Breast epithelium (tissue), 4 donors: ENCODE data around the gene ZNF610. TPM values are rescaled to one million over a fixed set of nuclear protein-coding genes. Genes with fewer than 3 reads are reported as not detected.
A peak's percentile ranks its signal among the peaks of the same experiment; 100 is the strongest.

Experiments
- DNase-seq, 2 donors: peaks; one replicate each; pipeline ENCODE4 v3.0.0-alpha.2; 2019; ENCODE audit warnings: low spot score in 2 of 2
- H3K27ac ChIP-seq, 2 donors: fragments of 200-600 bp; sonication (generic) in 1 of 2; one replicate each; pipeline ENCODE4 v1.5.1; 2016 to 2019; ENCODE audit warnings: mild to moderate bottlenecking in 1 of 2
- H3K27me3 ChIP-seq, 2 donors: fragments of 200-600 bp; sonication (generic) in 1 of 2; one replicate each; pipeline versions ENCODE4 v1.5.1 to v1.6.0; 2017 to 2019; ENCODE audit warnings: control low read depth in 1 of 2, mild to moderate bottlenecking in 1 of 2
- H3K36me3 ChIP-seq: fragments of 200-600 bp; one replicate; pipeline ENCODE4 v1.5.1; 2019
- H3K4me1 ChIP-seq, 2 donors: fragments of 200-600 bp; sonication (generic); one replicate each; pipeline ENCODE4 v1.5.1; 2016 to 2019; ENCODE audit warnings: control low read depth in 1 of 2
- H3K4me3 ChIP-seq, 3 donors: fragments of 200-600 bp; sonication (generic); 1 replicate in 2 of 3; 2 replicates in 1 of 3; pipeline ENCODE4 v1.5.1; 2016 to 2019; ENCODE audit warnings: mild to moderate bottlenecking in 3 of 3, moderate library complexity in 2 of 3
- H3K9me3 ChIP-seq, 2 donors: fragments of 200-600 bp; sonication (generic) in 1 of 2; one replicate each; pipeline ENCODE4 v1.5.1; 2016 to 2019; ENCODE audit warnings: control low read depth in 1 of 2
- POLR2A ChIP-seq: fragments of 450-650 bp; IDR thresholded peaks from one replicate; pipeline ENCODE4 v1.6.1; 2016; ENCODE audit warnings: antibody characterized with exemption, mild to moderate bottlenecking, moderate library complexity
- POLR2AphosphoS5 ChIP-seq, 3 donors: sonication (generic); formaldehyde crosslinking; IDR thresholded peaks; one replicate each; pipeline ENCODE4 v1.6.1; 2017; ENCODE audit warnings: antibody characterized with exemption in 3 of 3
- intact Hi-C: fragments of 100-400 bp; cut with DNase I; formaldehyde crosslinking; loops from one replicate; pipeline ENCODE4 v1.15.1; 2023; ENCODE audit warnings: low total_unique reads
- total RNA-seq, 3 donors: library from RNA; depleted of rRNA; stranded (reverse); fragments of >200 nt; gene quantifications; one replicate each; pipeline ENCODE4 v1.1.0, GENCODE V29; 2016
- TF ChIP-seq, protein P1 (sequence below), 3 donors: fragments of 450-650 bp; IDR thresholded peaks; one replicate each; pipeline ENCODE4 v1.5.1; 2016 to 2017; ENCODE audit warnings: antibody characterized with exemption in 3 of 3, mild to moderate bottlenecking in 3 of 3, moderate library complexity in 3 of 3

ZNF610 gene
- total RNA-seq, 3 donors from 2014 or later = 1.1 to 7.0 (median 2.6) TPM

- Histone ChIP-seq H3K36me3 (peaks cover 12% of the 10 kb centered on the region), H3K9me3 (peaks cover 52 to 65% of the 10 kb centered on the region in 2 donors), H3K27ac (no peak overlapping the region), H3K4me3 (no peak overlapping the region), H3K4me1 (peaks cover 0 to 4% of the 10 kb centered on the region in 2 donors), H3K27me3 (no peaks in the 10 kb centered on the region)
- no peak for DNase-seq
- TF ChIP-seq POLR2A (no peak), POLR2AphosphoS5 (IDR thresholded peaks at IDR 0.05) (no peak)
- TF ChIP-seq, protein P1, sequence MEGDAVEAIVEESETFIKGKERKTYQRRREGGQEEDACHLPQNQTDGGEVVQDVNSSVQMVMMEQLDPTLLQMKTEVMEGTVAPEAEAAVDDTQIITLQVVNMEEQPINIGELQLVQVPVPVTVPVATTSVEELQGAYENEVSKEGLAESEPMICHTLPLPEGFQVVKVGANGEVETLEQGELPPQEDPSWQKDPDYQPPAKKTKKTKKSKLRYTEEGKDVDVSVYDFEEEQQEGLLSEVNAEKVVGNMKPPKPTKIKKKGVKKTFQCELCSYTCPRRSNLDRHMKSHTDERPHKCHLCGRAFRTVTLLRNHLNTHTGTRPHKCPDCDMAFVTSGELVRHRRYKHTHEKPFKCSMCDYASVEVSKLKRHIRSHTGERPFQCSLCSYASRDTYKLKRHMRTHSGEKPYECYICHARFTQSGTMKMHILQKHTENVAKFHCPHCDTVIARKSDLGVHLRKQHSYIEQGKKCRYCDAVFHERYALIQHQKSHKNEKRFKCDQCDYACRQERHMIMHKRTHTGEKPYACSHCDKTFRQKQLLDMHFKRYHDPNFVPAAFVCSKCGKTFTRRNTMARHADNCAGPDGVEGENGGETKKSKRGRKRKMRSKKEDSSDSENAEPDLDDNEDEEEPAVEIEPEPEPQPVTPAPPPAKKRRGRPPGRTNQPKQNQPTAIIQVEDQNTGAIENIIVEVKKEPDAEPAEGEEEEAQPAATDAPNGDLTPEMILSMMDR (IDR thresholded peaks at IDR 0.05) = no peak
- intact Hi-C loops = no loop called here
Measured at GRCh38 chr19:52366414-52366824, 30.4 kb downstream of the ZNF610 start.

DNA sequence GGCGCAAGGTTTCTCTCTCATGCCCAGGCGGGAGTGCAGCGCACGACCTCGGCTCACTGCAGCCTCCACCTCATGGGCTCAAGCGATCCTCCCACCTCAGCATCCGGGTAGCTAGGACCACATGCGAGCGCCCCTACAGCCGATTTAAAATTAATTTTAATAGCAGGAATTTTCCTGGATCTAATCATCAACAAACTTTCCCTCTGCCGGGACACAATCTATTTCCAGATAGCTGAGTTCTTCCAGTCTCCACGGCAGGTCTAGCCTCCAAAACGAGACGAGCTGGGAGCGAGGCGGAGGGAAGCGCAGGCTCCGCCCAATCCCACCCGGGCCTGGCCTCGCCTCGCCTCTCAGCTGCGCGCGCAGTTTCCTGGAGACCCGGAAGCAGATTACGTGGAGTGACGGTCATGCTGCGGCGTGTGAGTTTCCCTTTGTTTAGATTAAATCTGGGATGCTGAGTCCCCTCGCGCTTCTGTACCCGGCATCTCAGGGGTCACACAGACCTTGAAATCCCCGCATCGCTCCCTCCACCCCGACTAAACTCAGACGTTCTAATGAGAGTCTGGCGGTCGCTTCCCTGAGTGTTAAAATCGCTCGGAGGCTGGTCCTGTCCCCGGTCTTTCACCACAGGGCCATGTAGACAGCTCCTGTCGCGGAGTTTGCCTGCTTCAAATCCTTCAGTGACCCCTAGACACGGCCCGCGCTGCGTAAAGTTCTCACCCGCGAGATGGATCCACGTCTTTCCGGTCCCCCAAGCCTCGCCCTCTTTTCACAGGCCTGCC is 33.7 kb downstream of the ZNF610 start, which contains the start of gene ZNF880:
Gene ZNF880, plus strand, starts transcription at position 365 of the 782 bp plus-strand sequence. Its CDS starts 43 bp downstream, at position 408.
- Histone ChIP-seq H3K4me1 (peaks cover 0 to 4% of the 10 kb centered on the region in 2 donors), H3K36me3 (peaks cover 28% of the 10 kb centered on the region), H3K27me3 (no peaks in the 10 kb centered on the region), H3K27ac (peak within 1 kb of the TSS; percentile 95 to 97), H3K4me3 (peak within 1 kb of the TSS; percentile 76 to 83 (median 78)), H3K9me3 (peaks cover 58 to 62% of the 10 kb centered on the region in 2 donors)
- DNase-seq = peak; percentile 87 to 91
- TF ChIP-seq POLR2A (peak; percentile 41), POLR2AphosphoS5 (IDR thresholded peaks at IDR 0.05) (peak; percentile 32 to 88 (median 80))
- TF ChIP-seq, protein P1 (IDR thresholded peaks at IDR 0.05) = peak in 2 of 3 donors; percentile 12 to 14
- intact Hi-C loops = no loop called here

DNA sequence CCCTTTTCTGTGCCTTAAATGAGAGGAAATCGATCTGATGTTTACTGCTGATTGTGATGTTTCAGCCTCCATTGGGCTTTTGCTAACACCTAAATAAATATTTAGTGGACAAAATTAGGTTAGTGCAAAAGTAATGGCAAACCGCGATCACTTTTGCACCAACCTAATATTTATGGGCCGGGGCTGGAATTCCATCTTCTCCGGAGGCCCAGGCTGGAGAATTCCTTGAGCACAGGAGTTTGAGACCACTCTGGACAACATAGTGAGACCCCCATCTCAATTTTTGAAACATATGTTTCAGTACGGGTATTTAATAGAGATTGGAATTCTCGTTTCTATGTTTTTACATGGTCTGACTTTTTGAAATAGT is 34.3 kb downstream of the ZNF610 start:
- TF ChIP-seq, protein P1 (IDR thresholded peaks at IDR 0.05) = no peak
- no peak for TF ChIP-seq POLR2A
- TF ChIP-seq POLR2AphosphoS5 (IDR thresholded peaks at IDR 0.05) = no peak
- Histone ChIP-seq H3K27me3 (no peaks in the 10 kb centered on the region), H3K27ac (peak overlapping the region; percentile 95 to 97), H3K4me1 (peaks cover 0 to 4% of the 10 kb centered on the region in 2 donors), H3K4me3 (peak overlapping the region; percentile 76 to 83 (median 78)), H3K9me3 (peaks cover 53 to 62% of the 10 kb centered on the region in 2 donors), H3K36me3 (peaks cover 30% of the 10 kb centered on the region)
- intact Hi-C loops = no loop called here
- no peak for DNase-seq

DNA sequence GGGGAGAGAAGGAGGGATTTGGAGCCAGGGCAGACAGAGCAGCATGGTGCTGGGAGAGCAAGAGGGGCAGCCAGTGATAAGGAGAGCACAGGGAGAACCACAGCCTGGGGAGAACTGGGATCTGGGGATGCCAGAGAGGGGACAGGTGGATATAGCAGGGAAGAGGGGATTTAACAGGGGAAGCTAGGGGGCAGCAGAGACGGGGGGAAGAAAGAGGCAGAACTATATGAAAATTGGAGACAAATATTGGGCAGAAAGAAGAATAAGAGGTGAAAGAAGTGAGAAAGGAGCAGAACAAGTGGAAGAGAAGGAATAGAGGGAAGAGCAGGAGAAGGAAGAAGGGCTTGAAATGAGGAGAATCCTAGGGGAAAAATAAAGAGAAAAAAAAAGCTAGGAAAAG is 55.1 kb downstream of the ZNF610 start:
- H3K36me3 ChIP-seq = peaks cover 7% of the 10 kb centered on the region
- TF ChIP-seq POLR2AphosphoS5 (IDR thresholded peaks at IDR 0.05) (no peak), POLR2A (no peak)
- TF ChIP-seq, protein P1 (IDR thresholded peaks at IDR 0.05) = no peak
- H3K27ac ChIP-seq = no peak overlapping the region
- H3K4me1 ChIP-seq = no peaks in the 10 kb centered on the region
- H3K4me3 ChIP-seq = no peak overlapping the region
- H3K9me3 ChIP-seq = peaks cover 77 to 83% of the 10 kb centered on the region in 2 donors
- intact Hi-C loops = no loop called here
- no peaks in the 10 kb centered on the region for H3K27me3 ChIP-seq
- no peak for DNase-seq
